Measurements from ENCODE around the gene ORAI3.

ORAI3 gene

DNA sequence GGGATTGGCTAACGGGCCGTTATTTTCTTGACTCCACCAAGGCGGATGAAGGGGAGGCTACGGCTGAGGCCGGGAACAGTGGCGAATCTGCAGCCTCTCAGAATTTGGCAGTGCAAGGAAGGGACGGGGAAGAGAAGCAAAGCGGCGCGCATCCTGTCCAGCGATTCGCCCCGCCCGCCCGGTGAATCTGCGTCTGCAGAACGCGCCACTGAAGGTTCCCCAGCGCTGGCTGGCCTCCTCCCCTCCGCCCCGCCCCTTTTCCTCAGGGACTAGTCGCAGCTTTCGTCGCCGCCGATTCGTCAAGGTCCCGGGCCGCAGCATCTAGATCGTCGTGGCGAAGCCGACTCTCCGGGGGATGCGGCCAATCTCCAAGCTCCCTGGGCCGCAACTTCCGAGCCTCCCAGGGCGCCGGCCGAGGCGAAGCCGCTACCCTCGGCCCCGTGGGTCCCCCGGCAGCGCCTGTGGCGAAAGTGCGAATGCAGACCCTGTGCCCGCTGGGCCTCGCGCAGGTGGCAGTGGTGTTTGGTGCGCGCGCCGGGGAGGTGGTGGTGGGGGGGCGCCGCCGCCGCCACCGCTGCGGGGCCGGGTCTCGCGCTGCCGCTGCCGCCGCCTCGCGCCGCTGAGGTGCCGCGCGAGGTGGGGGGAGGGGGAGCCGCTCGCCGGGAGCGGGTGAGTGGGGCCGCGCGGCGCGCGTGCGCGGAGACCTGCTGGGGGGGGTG, 8.7 kb downstream of the ORAI3 start, which contains the start of gene SETD1A (continued):
- TF ChIP-seq, protein P1, sequence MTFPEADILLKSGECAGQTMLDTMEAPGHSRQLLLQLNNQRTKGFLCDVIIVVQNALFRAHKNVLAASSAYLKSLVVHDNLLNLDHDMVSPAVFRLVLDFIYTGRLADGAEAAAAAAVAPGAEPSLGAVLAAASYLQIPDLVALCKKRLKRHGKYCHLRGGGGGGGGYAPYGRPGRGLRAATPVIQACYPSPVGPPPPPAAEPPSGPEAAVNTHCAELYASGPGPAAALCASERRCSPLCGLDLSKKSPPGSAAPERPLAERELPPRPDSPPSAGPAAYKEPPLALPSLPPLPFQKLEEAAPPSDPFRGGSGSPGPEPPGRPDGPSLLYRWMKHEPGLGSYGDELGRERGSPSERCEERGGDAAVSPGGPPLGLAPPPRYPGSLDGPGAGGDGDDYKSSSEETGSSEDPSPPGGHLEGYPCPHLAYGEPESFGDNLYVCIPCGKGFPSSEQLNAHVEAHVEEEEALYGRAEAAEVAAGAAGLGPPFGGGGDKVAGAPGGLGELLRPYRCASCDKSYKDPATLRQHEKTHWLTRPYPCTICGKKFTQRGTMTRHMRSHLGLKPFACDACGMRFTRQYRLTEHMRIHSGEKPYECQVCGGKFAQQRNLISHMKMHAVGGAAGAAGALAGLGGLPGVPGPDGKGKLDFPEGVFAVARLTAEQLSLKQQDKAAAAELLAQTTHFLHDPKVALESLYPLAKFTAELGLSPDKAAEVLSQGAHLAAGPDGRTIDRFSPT (tag by site-specific recombination; IDR thresholded peaks at IDR 0.05): peak; percentile 98
- TF ChIP-seq, protein P2, sequence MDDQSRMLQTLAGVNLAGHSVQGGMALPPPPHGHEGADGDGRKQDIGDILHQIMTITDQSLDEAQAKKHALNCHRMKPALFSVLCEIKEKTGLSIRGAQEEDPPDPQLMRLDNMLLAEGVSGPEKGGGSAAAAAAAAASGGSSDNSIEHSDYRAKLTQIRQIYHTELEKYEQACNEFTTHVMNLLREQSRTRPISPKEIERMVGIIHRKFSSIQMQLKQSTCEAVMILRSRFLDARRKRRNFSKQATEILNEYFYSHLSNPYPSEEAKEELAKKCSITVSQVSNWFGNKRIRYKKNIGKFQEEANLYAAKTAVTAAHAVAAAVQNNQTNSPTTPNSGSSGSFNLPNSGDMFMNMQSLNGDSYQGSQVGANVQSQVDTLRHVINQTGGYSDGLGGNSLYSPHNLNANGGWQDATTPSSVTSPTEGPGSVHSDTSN (CRISPR knock-in tag; IDR thresholded peaks at IDR 0.05): no peak; the same call in 1 of the 2 replicates
- TF ChIP-seq ZNF138 (tag by site-specific recombination; IDR thresholded peaks at IDR 0.05; ENCODE audit: borderline replicate concordance) (0 out of 2 replicates have a peak, but pooled peaks have one; percentile 34), ZNF785 (tag by site-specific recombination; IDR thresholded peaks at IDR 0.05) (peak; percentile 90; the same call in 1 of the 2 replicates), WT1 (tag by site-specific recombination; IDR thresholded peaks at IDR 0.05) (peak; percentile 82), GLIS2 (tag by site-specific recombination; IDR thresholded peaks at IDR 0.05) (peak; percentile 93), MZF1 (tag by site-specific recombination; IDR thresholded peaks at IDR 0.05; ENCODE audit: borderline replicate concordance) (no peak; the same call in 1 of the 2 replicates), SP3 (tag by site-specific recombination; IDR thresholded peaks at IDR 0.05) (peak; percentile 99), ZNF341 (tag by site-specific recombination; IDR thresholded peaks at IDR 0.05; ENCODE audit: low read depth) (peak; percentile 63), IKZF3 (tag by site-specific recombination; IDR thresholded peaks at IDR 0.05) (0 out of 2 replicates have a peak, but pooled peaks have one; percentile 3), ZNF555 (tag by site-specific recombination; conservative IDR thresholded peaks at IDR 0.05) (no peak), ZNF600 (tag by site-specific recombination; IDR thresholded peaks at IDR 0.05) (peak; percentile 90; the same call in 1 of the 2 replicates), ZNF23 (tag by site-specific recombination; IDR thresholded peaks at IDR 0.05; ENCODE audit: borderline replicate concordance) (no peak), ZBTB8A (tag by site-specific recombination; IDR thresholded peaks at IDR 0.05) (peak; percentile 77), ZNF501 (tag by site-specific recombination; IDR thresholded peaks at IDR 0.05) (peak; percentile 92), KLF10 (tag by site-specific recombination; IDR thresholded peaks at IDR 0.05) (peak; percentile 90), ZNF561 (tag by site-specific recombination; IDR thresholded peaks at IDR 0.05; ENCODE audit: borderline replicate concordance) (peak; percentile 98), ZXDB (tag by site-specific recombination; IDR thresholded peaks at IDR 0.05) (peak; percentile 97), YY1 (tag by site-specific recombination; IDR thresholded peaks at IDR 0.05) (peak; percentile 76), ZNF24 (tag by site-specific recombination; IDR thresholded peaks at IDR 0.05) (peak; percentile 95), ZNF16 (tag by site-specific recombination; IDR thresholded peaks at IDR 0.05; ENCODE audit: low read depth) (no peak)
- TF ChIP-seq, protein P3, sequence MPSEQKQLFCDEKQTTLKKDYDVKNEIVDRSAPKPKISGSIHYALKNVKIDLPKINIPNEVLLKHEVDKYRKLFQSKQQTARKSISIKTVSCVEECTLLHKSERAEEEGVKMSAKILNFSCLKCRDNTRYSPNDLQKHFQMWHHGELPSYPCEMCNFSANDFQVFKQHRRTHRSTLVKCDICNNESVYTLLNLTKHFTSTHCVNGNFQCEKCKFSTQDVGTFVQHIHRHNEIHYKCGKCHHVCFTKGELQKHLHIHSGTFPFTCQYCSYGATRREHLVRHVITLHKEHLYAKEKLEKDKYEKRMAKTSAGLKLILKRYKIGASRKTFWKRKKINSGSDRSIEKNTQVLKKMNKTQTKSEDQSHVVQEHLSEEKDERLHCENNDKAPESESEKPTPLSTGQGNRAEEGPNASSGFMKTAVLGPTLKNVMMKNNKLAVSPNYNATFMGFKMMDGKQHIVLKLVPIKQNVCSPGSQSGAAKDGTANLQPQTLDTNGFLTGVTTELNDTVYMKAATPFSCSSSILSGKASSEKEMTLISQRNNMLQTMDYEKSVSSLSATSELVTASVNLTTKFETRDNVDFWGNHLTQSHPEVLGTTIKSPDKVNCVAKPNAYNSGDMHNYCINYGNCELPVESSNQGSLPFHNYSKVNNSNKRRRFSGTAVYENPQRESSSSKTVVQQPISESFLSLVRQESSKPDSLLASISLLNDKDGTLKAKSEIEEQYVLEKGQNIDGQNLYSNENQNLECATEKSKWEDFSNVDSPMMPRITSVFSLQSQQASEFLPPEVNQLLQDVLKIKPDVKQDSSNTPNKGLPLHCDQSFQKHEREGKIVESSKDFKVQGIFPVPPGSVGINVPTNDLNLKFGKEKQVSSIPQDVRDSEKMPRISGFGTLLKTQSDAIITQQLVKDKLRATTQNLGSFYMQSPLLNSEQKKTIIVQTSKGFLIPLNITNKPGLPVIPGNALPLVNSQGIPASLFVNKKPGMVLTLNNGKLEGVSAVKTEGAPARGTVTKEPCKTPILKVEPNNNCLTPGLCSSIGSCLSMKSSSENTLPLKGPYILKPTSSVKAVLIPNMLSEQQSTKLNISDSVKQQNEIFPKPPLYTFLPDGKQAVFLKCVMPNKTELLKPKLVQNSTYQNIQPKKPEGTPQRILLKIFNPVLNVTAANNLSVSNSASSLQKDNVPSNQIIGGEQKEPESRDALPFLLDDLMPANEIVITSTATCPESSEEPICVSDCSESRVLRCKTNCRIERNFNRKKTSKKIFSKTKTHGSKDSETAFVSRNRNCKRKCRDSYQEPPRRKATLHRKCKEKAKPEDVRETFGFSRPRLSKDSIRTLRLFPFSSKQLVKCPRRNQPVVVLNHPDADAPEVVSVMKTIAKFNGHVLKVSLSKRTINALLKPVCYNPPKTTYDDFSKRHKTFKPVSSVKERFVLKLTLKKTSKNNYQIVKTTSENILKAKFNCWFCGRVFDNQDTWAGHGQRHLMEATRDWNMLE (tag by site-specific recombination; conservative IDR thresholded peaks at IDR 0.05; ENCODE audit: low read depth): peak; percentile 60
- TF ChIP-seq, protein P4, sequence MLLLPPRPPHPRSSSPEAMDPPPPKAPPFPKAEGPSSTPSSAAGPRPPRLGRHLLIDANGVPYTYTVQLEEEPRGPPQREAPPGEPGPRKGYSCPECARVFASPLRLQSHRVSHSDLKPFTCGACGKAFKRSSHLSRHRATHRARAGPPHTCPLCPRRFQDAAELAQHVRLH (tag by site-specific recombination; IDR thresholded peaks at IDR 0.05): peak; percentile 99
- TF ChIP-seq, protein P5, sequence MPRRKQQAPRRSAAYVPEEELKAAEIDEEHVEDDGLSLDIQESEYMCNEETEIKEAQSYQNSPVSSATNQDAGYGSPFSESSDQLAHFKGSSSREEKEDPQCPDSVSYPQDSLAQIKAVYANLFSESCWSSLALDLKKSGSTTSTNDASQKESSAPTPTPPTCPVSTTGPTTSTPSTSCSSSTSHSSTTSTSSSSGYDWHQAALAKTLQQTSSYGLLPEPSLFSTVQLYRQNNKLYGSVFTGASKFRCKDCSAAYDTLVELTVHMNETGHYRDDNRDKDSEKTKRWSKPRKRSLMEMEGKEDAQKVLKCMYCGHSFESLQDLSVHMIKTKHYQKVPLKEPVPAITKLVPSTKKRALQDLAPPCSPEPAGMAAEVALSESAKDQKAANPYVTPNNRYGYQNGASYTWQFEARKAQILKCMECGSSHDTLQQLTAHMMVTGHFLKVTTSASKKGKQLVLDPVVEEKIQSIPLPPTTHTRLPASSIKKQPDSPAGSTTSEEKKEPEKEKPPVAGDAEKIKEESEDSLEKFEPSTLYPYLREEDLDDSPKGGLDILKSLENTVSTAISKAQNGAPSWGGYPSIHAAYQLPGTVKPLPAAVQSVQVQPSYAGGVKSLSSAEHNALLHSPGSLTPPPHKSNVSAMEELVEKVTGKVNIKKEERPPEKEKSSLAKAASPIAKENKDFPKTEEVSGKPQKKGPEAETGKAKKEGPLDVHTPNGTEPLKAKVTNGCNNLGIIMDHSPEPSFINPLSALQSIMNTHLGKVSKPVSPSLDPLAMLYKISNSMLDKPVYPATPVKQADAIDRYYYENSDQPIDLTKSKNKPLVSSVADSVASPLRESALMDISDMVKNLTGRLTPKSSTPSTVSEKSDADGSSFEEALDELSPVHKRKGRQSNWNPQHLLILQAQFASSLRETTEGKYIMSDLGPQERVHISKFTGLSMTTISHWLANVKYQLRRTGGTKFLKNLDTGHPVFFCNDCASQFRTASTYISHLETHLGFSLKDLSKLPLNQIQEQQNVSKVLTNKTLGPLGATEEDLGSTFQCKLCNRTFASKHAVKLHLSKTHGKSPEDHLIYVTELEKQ (tag by site-specific recombination; IDR thresholded peaks at IDR 0.05; ENCODE audit: borderline replicate concordance): no peak; the same call in 1 of the 2 replicates
- TF ChIP-seq, protein P6, sequence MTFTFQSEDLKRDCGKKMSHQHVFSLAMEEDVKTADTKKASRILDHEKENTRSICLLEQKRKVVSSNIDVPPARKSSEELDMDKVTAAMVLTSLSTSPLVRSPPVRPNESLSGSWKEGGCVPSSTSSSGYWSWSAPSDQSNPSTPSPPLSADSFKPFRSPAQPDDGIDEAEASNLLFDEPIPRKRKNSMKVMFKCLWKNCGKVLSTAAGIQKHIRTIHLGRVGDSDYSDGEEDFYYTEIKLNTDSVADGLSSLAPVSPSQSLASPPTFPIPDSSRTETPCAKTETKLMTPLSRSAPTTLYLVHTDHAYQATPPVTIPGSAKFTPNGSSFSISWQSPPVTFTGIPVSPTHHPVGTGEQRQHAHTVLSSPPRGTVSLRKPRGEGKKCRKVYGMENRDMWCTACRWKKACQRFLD (tag by site-specific recombination; IDR thresholded peaks at IDR 0.05): 0 out of 2 replicates have a peak, but pooled peaks have one; percentile 32
